ENCODE measurements around the gene GPR15. TPM values are rescaled to one million over a fixed set of nuclear protein-coding genes. Genes with fewer than 3 reads are reported as not detected.

Gene GPR15
- total RNA-seq, 4 donors from 2014 or later, result not detected

DNA sequence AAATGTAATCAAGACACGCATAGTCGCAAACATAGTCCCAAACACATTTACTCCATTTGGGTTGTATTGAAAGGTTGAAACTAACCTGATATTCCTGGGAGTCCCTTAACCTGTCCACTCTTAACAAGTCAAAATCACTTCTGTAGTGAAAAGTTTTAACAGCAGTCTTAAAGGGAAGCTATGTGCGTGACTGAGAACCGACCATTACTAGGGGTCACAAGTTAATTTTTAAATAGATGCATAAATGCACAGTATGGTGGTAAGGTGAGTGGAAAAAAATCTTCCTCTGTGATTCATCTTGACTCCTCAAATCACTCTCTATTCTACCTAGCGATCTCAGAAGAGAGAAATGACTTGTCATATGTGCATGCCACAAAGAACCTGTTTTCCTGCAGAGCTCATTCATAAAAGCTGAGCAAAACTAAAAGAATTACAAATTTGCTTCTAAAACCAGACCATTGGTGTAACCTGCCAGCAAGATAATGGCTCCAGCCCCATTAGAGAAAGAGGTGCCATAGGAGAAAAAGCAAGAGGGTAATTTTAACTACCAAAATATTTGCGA, 4.8 kb downstream of the GPR15 start:
- no peak for TF ChIP-seq POLR2A (IDR thresholded peaks at IDR 0.05)
- TF ChIP-seq, protein P1, sequence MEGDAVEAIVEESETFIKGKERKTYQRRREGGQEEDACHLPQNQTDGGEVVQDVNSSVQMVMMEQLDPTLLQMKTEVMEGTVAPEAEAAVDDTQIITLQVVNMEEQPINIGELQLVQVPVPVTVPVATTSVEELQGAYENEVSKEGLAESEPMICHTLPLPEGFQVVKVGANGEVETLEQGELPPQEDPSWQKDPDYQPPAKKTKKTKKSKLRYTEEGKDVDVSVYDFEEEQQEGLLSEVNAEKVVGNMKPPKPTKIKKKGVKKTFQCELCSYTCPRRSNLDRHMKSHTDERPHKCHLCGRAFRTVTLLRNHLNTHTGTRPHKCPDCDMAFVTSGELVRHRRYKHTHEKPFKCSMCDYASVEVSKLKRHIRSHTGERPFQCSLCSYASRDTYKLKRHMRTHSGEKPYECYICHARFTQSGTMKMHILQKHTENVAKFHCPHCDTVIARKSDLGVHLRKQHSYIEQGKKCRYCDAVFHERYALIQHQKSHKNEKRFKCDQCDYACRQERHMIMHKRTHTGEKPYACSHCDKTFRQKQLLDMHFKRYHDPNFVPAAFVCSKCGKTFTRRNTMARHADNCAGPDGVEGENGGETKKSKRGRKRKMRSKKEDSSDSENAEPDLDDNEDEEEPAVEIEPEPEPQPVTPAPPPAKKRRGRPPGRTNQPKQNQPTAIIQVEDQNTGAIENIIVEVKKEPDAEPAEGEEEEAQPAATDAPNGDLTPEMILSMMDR (IDR thresholded peaks at IDR 0.05 in 4 of 5, conservative IDR thresholded peaks at IDR 0.05 in 1 of 5), result no peak
- Histone ChIP-seq H3K9me3 (no peaks in the 10 kb centered on the region), H3K27me3 (no peaks in the 10 kb centered on the region), H3K36me3 (no peaks in the 10 kb centered on the region), H3K4me1 (no peaks in the 10 kb centered on the region), H3K27ac (no peak overlapping the region), H3K4me3 (no peak overlapping the region)
- ATAC-seq (no peak), DNase-seq (no peak)
- in situ Hi-C loops (cut with MboI; ENCODE audit: low sequenced_read_pairs in 4 of 4), result no loop called here
- intact Hi-C loops (cut with DNase I; ENCODE audit: low total_unique reads), result no loop called here

DNA sequence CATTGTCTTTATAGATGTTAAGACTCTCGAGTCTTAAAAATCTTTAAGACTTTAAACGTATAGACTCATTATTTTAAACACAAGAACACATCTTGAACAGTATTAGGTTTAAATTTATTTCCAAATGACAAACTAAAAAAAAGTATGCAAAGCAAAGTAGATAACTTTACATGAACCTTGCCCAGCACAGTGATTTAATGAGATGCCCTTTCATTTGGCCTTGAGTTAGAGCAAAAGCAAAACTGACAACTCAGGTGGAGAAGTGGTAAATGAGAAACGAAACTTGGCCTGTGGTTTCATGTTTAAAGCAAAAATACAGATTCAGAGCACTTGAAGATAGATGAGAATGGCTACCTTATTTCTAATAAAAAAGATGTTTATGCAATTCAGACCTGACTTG, 8.6 kb downstream of the GPR15 start:
- Histone ChIP-seq H3K4me1 (no peaks in the 10 kb centered on the region), H3K9me3 (no peaks in the 10 kb centered on the region), H3K4me3 (no peak overlapping the region), H3K27ac (no peak overlapping the region), H3K27me3 (no peaks in the 10 kb centered on the region), H3K36me3 (no peaks in the 10 kb centered on the region)
- no peak for ATAC-seq
- no peak for DNase-seq
- in situ Hi-C loops (cut with MboI; ENCODE audit: low sequenced_read_pairs in 4 of 4), result no loop called here
- TF ChIP-seq, protein P1 (IDR thresholded peaks at IDR 0.05 in 4 of 5, conservative IDR thresholded peaks at IDR 0.05 in 1 of 5), result no peak
- TF ChIP-seq POLR2A (IDR thresholded peaks at IDR 0.05), result no peak
- intact Hi-C loops (cut with DNase I; ENCODE audit: low total_unique reads), result no loop called here

DNA sequence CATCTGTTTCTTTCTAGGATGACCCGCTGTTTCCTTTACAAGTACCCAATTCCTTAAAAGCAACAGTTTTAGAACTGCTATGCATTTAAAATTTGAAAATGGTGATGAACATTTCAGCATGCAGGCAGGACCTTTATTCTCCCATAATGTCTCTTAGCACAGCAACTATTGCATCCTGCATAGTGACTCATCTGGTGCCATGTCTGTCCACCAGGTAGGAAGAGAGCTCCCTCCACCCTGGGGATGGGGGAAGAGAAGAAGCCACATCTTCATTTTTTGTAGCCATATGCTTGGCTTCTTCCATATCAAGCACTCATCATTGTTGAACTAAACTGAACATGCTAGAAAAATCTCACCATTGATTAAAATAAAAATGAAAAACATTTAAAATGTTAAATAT, 9.9 kb downstream of the GPR15 start:
- DNase-seq (no peak), ATAC-seq (no peak)
- intact Hi-C loops (cut with DNase I; ENCODE audit: low total_unique reads) (no loop called here), in situ Hi-C loops (cut with MboI; ENCODE audit: low sequenced_read_pairs in 4 of 4) (no loop called here)
- Histone ChIP-seq H3K4me1 (no peaks in the 10 kb centered on the region), H3K27me3 (no peaks in the 10 kb centered on the region), H3K4me3 (no peak overlapping the region), H3K9me3 (no peaks in the 10 kb centered on the region), H3K27ac (no peak overlapping the region), H3K36me3 (no peaks in the 10 kb centered on the region)
- no peak for TF ChIP-seq POLR2A (IDR thresholded peaks at IDR 0.05)
- TF ChIP-seq, protein P1 (IDR thresholded peaks at IDR 0.05 in 4 of 5, conservative IDR thresholded peaks at IDR 0.05 in 1 of 5), result no peak

DNA sequence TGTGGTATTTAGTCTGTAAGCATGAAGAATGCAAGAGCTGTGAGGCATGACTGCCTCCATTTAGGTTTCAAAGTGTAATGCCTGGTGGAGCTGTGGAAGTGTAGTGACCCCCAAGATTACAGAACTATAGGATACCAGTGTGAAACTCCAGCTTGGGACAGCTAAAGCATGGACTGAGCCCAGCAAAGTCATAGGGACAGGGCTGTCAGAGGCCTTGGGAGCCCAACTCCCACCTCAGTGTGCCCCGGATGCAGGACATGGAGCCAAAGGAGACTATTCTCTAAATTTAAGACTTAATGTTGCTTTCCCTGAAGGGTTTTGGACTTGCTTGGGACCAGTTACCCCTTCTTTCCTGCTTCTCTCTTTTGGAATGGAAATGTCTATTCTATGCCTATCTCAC, 10.8 kb downstream of the GPR15 start:
- no peak overlapping the region for H3K4me3 ChIP-seq
- no peaks in the 10 kb centered on the region for H3K36me3 ChIP-seq
- H3K27ac ChIP-seq, result no peak overlapping the region
- in situ Hi-C loops (cut with MboI; ENCODE audit: low sequenced_read_pairs in 4 of 4) (no loop called here), intact Hi-C loops (cut with DNase I; ENCODE audit: low total_unique reads) (no loop called here)
- H3K9me3 ChIP-seq, result no peaks in the 10 kb centered on the region
- ATAC-seq (no peak), DNase-seq (no peak)
- TF ChIP-seq POLR2A (IDR thresholded peaks at IDR 0.05), result no peak
- TF ChIP-seq, protein P1 (IDR thresholded peaks at IDR 0.05 in 4 of 5, conservative IDR thresholded peaks at IDR 0.05 in 1 of 5), result no peak
- H3K4me1 ChIP-seq, result no peaks in the 10 kb centered on the region
- H3K27me3 ChIP-seq, result no peaks in the 10 kb centered on the region

DNA sequence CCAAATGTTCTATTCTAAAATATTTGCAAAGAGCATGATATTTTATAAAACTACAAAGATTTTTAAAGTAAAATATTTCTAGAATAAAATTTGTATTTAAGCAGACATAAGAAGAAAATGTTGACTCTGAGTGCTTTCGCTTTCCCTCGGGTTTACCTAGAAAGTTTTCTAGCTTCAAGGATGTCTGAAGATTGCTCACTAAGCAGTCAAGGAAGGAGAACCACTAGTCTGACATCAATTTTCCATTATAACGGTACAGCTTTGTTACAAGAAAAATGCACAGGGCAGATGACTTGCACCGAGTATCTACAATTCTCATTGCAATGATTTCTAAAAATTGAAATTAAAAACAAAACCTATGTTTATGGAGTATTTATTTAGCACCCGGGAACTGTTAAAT, 14.2 kb downstream of the GPR15 start:
- Histone ChIP-seq H3K9me3 (no peaks in the 10 kb centered on the region), H3K27ac (no peak overlapping the region), H3K27me3 (no peaks in the 10 kb centered on the region), H3K4me3 (no peak overlapping the region), H3K4me1 (no peaks in the 10 kb centered on the region), H3K36me3 (no peaks in the 10 kb centered on the region)
- ATAC-seq, result no peak
- DNase-seq, result no peak
- in situ Hi-C loops (cut with MboI; ENCODE audit: low sequenced_read_pairs in 4 of 4) (no loop called here), intact Hi-C loops (cut with DNase I; ENCODE audit: low total_unique reads) (no loop called here)
- TF ChIP-seq, protein P1 (IDR thresholded peaks at IDR 0.05 in 4 of 5, conservative IDR thresholded peaks at IDR 0.05 in 1 of 5), result no peak
- no peak for TF ChIP-seq POLR2A (IDR thresholded peaks at IDR 0.05)

All from gastrocnemius medialis (tissue), 4 donors.